NCI-H2107 treated with DMSO at 0.1 percent for 48 hours (cell line): ENCODE data around the gene SLC5A10.
"Not testable (repeated sequence)": the region's sequence is repeated elsewhere in the genome, so short reads cannot be mapped to it uniquely, and the experiment has no call there.

Experiments
- DNase-seq: peaks from one replicate; lab custom pipeline; 2025; ENCODE audit not compliant: unreplicated experiment; lab: John Stamatoyannopoulos, UW

Gene SLC5A10

GRCh38 chr17:18951941-18952842 is at the start of gene SLC5A10:
Gene SLC5A10 (plus strand): TSS chr17:18952165. CDS start chr17:18952206, 41 bp downstream.
- no peak for DNase-seq

DNA sequence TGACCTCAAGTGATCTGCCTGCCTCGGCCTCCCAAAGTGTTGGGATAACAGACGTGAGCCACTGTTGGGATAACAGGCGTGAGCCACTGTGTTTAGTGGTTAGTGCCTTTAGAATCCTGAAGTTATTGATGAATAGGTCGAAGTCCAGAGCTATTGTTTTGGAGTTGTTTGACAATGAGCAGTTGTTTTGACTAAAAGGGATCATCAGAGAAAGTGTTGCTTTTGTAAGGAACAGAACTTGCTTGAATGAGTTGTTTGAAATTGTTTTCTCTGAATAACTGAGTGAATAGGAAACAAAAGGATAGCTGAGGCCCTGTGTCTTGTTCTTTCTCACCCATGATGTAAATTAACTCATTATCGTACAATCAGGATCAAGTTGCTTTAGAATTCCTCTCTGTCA is 47.5 kb upstream of the SLC5A10 start:
- no peak for DNase-seq

DNA sequence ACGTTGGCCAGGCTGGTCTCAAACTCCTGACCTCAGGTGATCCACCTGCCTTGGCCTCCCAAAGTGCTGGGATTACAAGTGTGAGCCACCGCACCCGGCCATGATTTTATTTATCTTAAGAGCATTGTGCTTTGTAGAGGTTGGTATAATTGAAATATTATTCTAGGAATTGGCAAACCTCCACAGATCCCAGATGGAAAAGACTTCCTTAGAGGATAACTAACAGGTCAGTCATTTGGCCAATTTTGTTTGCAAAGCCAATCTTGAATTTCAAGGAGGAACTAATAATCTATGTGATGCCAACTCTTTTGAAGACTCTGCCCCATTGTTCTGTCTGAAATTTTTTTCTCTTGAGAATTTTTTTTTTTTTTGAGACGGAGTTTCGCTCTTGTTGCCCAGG is 46.7 kb upstream of the SLC5A10 start:
- no peak for DNase-seq

GRCh38 chr17:18910326-18910725 is 41.6 kb upstream of the SLC5A10 start:
- DNase-seq = no peak

DNA sequence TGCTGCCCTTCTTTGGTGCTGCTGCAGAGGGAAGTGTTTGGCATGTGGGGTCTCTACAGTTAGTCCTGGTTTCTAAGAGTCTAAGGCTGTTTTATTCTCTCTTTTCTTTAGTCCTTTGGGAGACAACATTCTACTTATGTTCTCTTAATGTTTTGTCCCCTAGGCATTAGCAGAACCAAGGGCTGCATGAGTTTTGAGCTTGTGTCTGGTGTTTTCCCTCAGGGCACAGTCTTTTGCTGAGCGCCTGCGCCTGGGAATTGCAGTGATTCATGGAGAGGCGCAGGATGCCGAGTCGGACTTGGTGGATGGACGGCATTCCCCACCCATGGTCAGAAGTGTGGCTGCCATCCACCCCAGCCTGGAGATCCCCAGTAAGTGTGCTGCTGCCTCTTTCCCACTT is 41.1 kb upstream of the SLC5A10 start:
- DNase-seq = no peak

DNA sequence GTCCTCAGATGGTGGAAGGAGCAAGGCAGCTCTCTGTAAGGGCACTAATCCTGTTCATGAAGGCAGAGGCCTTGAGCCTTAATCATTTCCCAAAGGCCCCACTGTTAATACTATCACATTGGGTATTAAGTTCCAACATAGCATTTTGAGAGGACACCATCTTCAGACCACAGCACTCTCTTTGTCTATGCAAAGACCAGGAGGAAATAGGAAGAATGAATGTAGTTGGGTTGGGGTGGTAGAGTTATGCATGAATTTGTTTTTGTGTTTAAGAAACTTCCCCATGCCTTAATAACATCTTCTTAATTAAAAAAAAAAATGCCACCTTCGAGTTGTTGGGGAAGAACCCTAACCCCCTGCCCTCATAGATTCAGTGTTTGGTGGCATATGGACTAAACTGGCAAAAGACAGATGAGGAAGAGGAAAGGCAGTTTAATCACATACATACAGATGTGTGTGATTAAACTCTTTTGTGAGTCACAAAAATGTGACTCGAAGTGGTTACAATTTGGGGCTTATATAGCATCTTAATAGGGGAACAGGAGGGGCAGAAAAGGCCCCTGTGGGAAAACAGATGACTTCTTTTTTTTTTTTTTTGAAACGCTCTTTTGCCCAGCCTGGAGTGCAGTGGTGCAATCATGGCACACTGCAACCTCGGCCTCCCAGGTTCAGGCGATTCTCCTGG is 35.0 kb upstream of the SLC5A10 start:
- DNase-seq = no peak

GRCh38 chr17:18917506-18918032 is 34.4 kb upstream of the SLC5A10 start:
- DNase-seq = no peak

- DNase-seq = no peak
Measured at GRCh38 chr17:18919963-18920362, 32.0 kb upstream of the SLC5A10 start.

DNA sequence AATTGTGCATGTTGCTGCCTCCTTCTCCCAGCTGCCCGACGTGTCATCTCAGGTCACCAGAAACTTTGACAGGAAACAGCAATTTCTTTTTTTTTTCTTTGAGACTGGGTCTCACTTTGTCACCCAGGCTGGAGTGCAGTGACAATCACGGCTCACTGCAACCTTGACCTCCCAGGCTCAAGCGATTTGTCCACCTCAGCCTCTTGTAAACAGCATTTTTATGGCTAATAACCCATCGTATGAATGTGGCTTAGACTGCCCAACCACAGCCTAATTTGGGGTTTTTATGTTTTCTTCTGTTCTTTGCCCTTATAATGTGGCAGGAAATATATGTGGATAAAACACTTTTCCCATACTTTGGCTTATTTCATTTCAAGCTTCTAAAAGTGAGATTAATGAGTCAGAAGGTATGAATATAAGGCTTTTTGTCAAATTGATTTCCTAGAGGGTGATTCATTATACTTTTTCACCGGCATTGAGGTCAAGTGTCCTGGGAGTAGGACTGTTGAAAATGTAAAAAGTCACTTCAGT is 31.0 kb upstream of the SLC5A10 start:
- no peak for DNase-seq

DNA sequence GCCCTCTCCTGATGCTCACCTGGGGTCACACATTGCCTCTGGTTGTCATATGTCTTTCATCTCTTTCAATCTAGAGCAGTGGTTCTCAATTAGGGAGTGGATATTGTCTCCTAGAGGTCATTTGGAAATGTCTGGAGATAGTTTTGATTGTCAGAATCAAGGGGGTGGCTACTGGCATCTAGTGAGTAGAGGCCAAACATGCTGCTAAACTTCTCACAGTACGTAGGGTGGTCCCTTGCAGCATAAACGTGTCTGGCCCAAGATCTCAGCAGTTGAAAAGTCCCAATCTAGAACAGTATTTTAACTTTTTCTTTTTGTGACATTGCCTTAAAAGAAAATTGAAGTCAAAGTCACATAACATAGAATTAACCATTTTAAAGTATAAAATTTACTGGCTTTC is 30.5 kb upstream of the SLC5A10 start:
- no peak for DNase-seq

DNA sequence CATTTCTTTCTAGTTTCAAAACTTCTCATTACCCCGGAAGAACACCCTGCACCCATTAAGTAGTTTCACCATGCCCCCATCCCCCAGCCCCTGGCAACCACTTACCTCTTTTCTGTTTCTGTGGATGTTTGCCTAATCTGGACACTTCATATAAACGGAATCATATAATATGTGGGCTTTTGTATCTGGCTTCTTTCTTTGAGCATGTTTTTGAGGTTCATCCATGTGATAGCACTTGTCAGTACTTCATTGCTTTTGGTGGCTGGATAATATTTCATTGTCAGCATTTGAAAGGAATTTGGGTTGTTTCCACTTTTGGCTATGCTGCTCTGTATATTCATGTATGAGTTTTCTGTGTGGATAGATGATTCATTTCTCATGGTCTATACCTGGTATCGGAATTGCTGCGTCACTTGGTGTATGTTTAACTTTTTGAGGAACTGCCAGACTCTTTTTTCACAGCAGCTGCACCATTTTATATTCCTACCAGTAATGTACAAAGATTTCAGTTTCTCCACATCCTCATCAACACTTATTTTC is 30.0 kb upstream of the SLC5A10 start:
- no peak for DNase-seq

GRCh38 chr17:18922596-18922995 is 29.4 kb upstream of the SLC5A10 start:
- DNase-seq = not testable (repeated sequence)

GRCh38 chr17:18925187-18925586 is 26.8 kb upstream of the SLC5A10 start:
- DNase-seq = no peak

DNA sequence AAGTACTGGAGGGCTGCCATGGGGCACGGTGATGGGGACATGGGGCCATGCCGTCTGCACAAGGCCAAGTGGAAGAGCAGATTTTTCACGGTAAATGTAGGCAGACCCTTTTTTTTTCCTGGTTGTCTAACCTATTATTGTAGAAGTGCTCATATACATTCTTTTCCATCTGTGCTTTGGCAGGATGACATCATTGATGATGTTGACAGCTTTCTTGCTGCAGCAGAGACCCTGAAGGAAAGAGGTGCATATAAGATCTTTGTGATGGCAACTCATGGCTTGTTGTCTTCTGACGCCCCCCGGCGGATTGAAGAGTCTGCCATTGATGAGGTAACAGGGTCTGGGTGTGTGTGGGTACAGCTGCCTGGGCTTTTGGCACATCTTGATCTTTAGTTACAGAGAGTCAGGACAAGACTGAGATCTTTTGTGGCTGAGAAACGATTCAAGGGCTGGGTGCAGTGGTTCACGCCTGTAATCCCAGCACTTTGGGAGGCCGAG is 23.3 kb upstream of the SLC5A10 start:
- no peak for DNase-seq

- DNase-seq = no peak
Measured at GRCh38 chr17:18932360-18933055, 19.5 kb upstream of the SLC5A10 start.

DNA sequence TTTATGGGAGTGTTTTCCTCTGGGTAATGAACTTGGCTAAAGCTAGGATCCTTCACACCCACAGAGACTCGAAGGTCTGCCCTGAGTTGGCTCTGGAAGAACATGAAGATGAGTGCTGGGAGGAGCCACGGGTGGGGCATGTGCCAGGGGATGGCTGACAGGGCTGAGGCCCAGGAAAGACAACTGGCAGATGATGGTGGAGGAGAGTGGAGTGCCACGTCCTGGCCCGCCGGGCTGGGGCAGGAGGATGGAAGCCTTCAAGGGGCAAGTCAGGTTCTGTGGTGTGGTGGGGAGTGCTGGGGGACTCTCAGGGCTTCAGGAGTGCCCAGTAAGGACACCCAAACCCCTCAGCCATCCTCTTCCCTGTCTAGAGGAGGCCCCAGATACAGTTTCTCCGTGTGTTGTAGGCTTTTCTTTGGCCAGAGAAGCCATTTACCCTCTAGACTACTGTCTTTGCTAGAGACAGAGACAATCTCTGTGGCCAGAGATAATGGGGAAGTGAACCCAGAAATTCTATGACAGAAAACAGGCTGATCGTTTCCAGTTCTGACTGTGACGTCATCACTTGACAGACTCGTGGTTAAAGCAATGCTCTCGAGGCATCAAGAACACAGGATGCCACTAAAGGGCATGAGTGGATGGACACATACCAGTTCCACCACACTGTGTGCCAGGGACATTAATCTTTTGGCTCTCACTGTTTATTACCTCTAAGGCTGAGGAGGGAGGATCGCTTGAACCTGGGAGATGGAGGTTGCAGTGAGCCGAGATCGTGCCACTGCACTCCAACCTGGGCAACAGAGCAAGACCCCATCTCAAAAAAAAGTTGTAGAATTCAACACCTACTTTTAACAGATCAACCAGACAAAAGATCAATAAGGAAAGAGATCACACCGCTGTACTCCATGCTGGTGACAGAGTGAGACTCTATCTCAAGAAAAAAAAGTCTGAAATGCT is 18.6 kb upstream of the SLC5A10 start:
- no peak for DNase-seq

DNA sequence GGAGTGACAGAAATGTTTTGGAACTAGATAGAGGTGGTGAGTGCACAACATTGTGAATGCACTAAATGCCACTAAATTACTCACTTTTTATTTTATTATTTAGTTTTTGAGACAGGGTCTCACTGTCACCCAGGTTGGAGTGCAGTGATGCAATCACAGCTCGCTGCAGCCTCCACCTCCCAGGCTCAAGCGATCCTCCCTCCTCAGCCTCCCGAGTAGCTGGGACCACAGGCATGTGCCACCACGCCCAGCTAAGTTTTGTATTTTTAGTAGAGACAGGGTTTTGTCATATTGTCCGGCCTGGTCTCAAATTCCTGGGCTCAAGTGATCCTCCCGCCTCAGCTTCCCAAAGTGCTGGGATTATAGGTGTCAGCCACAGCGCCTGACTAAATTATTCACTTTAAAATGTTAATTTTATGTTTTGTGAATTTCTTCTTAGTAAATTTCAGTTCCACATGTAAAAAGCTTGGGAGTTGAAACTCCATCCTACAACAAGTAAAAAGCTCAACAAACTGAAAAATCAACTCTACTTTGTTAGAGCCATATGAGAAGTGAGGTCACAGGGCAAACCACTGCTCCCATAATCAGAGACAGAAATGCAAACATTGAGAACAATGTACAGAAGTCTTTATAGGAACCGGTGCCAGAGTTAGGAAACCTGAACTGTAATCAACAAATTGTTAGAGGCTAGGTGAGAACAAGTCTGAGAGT is 13.8 kb upstream of the SLC5A10 start:
- no peak for DNase-seq

DNA sequence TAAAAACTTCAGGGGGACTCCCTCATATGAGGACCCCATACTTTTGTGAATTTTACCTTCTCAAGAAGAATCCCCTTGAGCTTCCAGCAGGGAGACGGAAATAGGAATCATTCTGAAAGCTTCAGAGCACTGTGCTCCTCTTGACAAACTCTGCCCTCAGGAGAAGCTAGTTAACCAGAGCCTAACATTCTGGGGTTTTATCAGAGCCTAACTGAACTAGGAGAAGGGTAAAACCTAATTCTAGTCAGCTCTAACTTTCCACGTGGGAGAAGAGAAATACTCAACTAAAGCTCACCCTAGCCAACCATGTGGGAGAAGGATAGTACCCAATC is 13.3 kb upstream of the SLC5A10 start:
- DNase-seq = no peak

- no peak for DNase-seq
Measured at GRCh38 chr17:18944646-18945045, 7.3 kb upstream of the SLC5A10 start.
